BLaER1 (cell line): ENCODE measurements around the gene NIT1.
A peak's percentile ranks its signal among the peaks of the same experiment; 100 is the strongest.

ENCODE experiments used
- H3K27ac ChIP-seq: shearing (Covaris generic); formaldehyde crosslinking; 2 replicates; pipeline ENCODE4 v1.8.1; 2022
- H3K27me3 ChIP-seq: shearing (Covaris generic); formaldehyde crosslinking; 2 replicates; pipeline ENCODE4 v1.8.1; 2022
- H3K36me3 ChIP-seq: shearing (Covaris generic); formaldehyde crosslinking; 2 replicates; pipeline ENCODE4 v1.8.1; 2022
- H3K4me1 ChIP-seq: shearing (Covaris generic); formaldehyde crosslinking; 2 replicates; pipeline ENCODE4 v1.8.1; 2022
- H3K4me2 ChIP-seq: shearing (Covaris generic); formaldehyde crosslinking; 2 replicates; pipeline ENCODE4 v1.8.1; 2022
- H3K4me3 ChIP-seq: shearing (Covaris generic); formaldehyde crosslinking; 2 replicates; pipeline ENCODE4 v1.8.1; 2022
- H3K9ac ChIP-seq: shearing (Covaris generic); formaldehyde crosslinking; 2 replicates; pipeline ENCODE4 v1.8.1; 2022
- H3K9me3 ChIP-seq: shearing (Covaris generic); formaldehyde crosslinking; 2 replicates; pipeline ENCODE4 v1.8.1; 2022
- H4K20me1 ChIP-seq: shearing (Covaris generic); formaldehyde crosslinking; 2 replicates; pipeline ENCODE4 v1.8.1; 2022
- Cebpa-rat ChIP-seq: shearing (Covaris generic); IDR thresholded peaks from 2 replicates; pipeline ENCODE4 v1.8.1; 2022

The NIT1 gene

GRCh38 chr1:161161652-161162051, 43.7 kb downstream of the NIT1 start:
- peaks cover 36% of the 10 kb centered on the region for H3K4me1 ChIP-seq
- H3K4me3 ChIP-seq = no peak overlapping the region
- H3K4me2 ChIP-seq = no peak overlapping the region
- TF ChIP-seq Cebpa-rat = no peak
- H4K20me1 ChIP-seq = no peaks in the 10 kb centered on the region
- H3K27ac ChIP-seq = no peak overlapping the region
- H3K36me3 ChIP-seq = peaks cover 69% of the 10 kb centered on the region
- no peak overlapping the region for H3K9ac ChIP-seq
- no peaks in the 10 kb centered on the region for H3K27me3 ChIP-seq
- no peaks in the 10 kb centered on the region for H3K9me3 ChIP-seq

DNA sequence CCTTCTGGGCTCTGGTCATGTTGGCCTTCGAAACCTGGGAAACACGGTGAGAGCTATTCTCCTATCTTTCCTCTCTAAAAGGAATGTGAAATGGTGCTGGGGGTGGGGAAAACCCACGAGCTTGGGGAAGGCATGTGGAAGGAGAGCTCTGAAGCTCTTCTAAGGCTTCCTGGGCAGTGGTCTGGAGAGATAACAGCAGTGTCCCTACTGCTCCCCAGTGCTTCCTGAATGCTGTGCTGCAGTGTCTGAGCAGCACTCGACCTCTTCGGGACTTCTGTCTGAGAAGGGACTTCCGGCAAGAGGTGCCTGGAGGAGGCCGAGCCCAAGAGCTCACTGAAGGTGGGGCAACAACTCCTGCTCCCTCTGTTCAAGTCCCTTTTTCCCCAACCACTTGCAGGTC, 44.1 kb downstream of the NIT1 start:
- Histone ChIP-seq H3K4me1 (peaks cover 39% of the 10 kb centered on the region), H3K4me3 (no peak overlapping the region), H3K36me3 (peaks cover 65% of the 10 kb centered on the region), H3K27me3 (no peaks in the 10 kb centered on the region), H3K9ac (no peak overlapping the region), H4K20me1 (no peaks in the 10 kb centered on the region), H3K27ac (no peak overlapping the region), H3K9me3 (no peaks in the 10 kb centered on the region), H3K4me2 (no peak overlapping the region)
- TF ChIP-seq Cebpa-rat = no peak

DNA sequence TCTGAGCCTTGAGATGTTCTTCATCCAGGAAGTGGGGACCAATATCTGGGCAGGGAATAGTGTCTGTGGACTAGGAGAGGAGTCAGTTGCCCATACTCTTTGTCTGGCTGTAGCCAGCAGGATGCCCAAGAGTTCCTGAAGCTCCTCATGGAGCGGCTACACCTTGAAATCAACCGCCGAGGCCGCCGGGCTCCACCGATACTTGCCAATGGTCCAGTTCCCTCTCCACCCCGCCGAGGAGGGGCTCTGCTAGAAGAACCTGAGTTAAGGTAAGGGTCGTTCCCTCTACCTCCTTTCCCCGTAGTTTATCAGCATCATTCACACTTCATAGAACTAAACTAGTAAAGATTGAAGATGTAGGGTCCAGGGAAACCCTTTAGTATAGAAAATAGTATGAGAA, 44.9 kb downstream of the NIT1 start:
- Histone ChIP-seq H3K4me2 (no peak overlapping the region), H3K4me3 (no peak overlapping the region), H3K4me1 (peaks cover 47% of the 10 kb centered on the region), H3K27me3 (no peaks in the 10 kb centered on the region), H3K27ac (no peak overlapping the region), H4K20me1 (no peaks in the 10 kb centered on the region), H3K36me3 (peaks cover 57% of the 10 kb centered on the region), H3K9ac (0 out of 2 replicates have a peak overlapping the region, but pooled peaks have one; percentile 18), H3K9me3 (no peaks in the 10 kb centered on the region)
- no peak for TF ChIP-seq Cebpa-rat

DNA sequence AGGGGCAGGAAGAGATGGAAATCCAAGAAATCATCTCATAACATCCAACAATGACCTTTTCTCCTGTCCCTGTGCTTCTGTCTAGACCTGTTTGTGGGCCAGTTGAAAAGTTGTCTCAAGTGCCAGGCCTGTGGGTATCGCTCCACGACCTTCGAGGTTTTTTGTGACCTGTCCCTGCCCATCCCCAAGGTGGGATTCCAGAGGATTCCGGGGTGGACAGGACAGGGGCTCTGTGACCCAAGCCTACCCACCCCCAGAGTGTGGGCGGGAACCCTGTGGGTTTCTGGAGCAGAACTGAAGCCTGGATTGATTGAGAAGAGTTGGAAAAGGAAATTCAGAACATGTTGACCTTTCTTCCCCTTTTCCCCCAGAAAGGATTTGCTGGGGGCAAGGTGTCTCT, 45.9 kb downstream of the NIT1 start:
- no peaks in the 10 kb centered on the region for H4K20me1 ChIP-seq
- no peak for TF ChIP-seq Cebpa-rat
- peaks cover 44% of the 10 kb centered on the region for H3K4me1 ChIP-seq
- H3K36me3 ChIP-seq = peaks cover 49% of the 10 kb centered on the region
- no peak overlapping the region for H3K4me3 ChIP-seq
- H3K9me3 ChIP-seq = no peaks in the 10 kb centered on the region
- H3K27ac ChIP-seq = no peak overlapping the region
- H3K9ac ChIP-seq = no peak overlapping the region
- H3K27me3 ChIP-seq = no peaks in the 10 kb centered on the region
- H3K4me2 ChIP-seq = no peak overlapping the region

- Histone ChIP-seq H3K27ac (no peak overlapping the region; the same call in 1 of the 2 replicates), H3K4me2 (peak overlapping the region; percentile 99), H3K4me3 (peak overlapping the region; percentile 75), H3K27me3 (no peaks in the 10 kb centered on the region), H3K9ac (peak overlapping the region; percentile 79), H3K9me3 (no peaks in the 10 kb centered on the region), H4K20me1 (no peaks in the 10 kb centered on the region), H3K36me3 (peaks cover 58% of the 10 kb centered on the region), H3K4me1 (peaks cover 38% of the 10 kb centered on the region)
- no peak for TF ChIP-seq Cebpa-rat
Measured at GRCh38 chr1:161164901-161165610, 47.2 kb downstream of the NIT1 start.

DNA sequence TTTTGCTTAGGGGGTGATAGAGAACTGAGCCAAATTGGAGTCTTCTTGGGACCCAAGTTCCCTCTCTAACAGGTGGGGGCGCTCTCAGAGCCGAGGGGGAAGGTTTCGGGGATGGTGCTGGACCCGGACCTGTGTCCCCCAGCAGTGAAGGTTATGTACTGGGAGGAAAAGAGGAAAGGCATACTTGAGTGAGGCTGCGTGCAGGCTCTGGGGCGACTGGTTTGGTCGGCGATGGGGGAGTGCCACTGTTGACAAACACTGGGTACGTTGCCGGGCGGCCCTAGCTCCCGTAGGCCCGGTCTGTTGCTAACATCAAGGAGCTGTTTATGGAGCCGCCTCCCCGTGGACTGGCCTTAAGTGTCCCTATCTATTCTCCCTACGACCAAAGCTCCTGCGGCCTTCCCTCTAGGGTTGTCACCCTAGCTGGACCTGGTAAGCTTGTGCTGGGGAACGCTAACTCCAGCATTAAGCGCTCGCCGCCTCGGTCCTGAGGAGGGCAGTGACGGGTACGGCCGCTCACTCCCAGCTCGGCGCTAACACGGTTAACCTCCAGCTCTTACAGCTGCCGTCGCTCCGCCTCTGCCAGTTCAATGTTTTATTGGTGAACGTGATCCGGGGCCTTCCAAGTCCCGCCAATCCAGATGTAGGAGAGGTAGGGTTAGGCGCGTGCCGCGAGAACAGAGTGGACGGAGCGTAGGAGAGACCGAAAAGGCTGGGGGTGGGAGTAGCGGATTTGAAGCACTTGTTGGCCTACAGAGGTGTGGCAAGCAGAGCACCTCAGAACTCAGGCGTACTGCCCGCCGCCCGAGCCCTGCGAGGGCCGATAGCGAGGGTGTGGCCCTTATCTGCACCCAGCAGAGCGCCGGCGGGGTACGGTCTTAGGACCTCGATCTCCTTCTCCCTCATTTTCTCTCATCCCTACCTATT, 48.1 kb downstream of the NIT1 start, which contains the start of gene PPOX:
Gene PPOX (plus strand): TSS at position 685 of the 927 bp plus-strand sequence. CDS start 422 bp downstream, outside the sequence.
- H3K4me3 ChIP-seq = peak within 1 kb of the TSS; percentile 75
- H3K4me2 ChIP-seq = peak within 1 kb of the TSS; percentile 99
- no peaks in the 10 kb centered on the region for H3K9me3 ChIP-seq
- no peaks in the 10 kb centered on the region for H4K20me1 ChIP-seq
- no peak for TF ChIP-seq Cebpa-rat
- H3K9ac ChIP-seq = peak within 1 kb of the TSS; percentile 79
- H3K36me3 ChIP-seq = peaks cover 62% of the 10 kb centered on the region
- peak within 1 kb of the TSS; percentile 59 for H3K27ac ChIP-seq
- H3K27me3 ChIP-seq = no peaks in the 10 kb centered on the region
- H3K4me1 ChIP-seq = peaks cover 28% of the 10 kb centered on the region

- no peak for TF ChIP-seq Cebpa-rat
- Histone ChIP-seq H3K27ac (peak overlapping the region; percentile 59), H3K36me3 (peaks cover 63% of the 10 kb centered on the region), H3K27me3 (no peaks in the 10 kb centered on the region), H3K9ac (peak overlapping the region; percentile 79), H3K4me2 (peak overlapping the region; percentile 99), H4K20me1 (no peaks in the 10 kb centered on the region), H3K9me3 (no peaks in the 10 kb centered on the region), H3K4me1 (peaks cover 23% of the 10 kb centered on the region), H3K4me3 (peak overlapping the region; percentile 75)
Measured at GRCh38 chr1:161166669-161167548, 49.0 kb downstream of the NIT1 start.

DNA sequence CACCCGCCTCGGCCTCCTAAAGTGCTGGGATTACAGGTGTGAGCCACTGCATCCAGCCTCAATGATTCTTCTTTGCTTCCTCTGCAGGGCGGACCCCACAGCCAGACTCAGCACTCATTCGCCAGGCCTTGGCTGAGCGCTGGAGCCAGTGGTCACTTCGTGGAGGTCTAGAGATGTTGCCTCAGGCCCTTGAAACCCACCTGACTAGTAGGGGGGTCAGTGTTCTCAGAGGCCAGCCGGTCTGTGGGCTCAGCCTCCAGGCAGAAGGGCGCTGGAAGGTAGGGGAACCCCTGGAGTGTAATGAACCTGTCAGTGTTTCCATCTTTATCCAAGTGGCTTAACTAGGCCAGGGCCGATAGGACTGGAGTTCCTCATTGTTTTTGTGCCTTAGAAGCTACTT, 51.0 kb downstream of the NIT1 start:
- no peak overlapping the region for H3K27ac ChIP-seq
- TF ChIP-seq Cebpa-rat = no peak
- peaks cover 23% of the 10 kb centered on the region for H3K4me1 ChIP-seq
- H4K20me1 ChIP-seq = no peaks in the 10 kb centered on the region
- H3K4me3 ChIP-seq = no peak overlapping the region
- H3K9ac ChIP-seq = no peak overlapping the region
- peaks cover 63% of the 10 kb centered on the region for H3K36me3 ChIP-seq
- no peaks in the 10 kb centered on the region for H3K27me3 ChIP-seq
- H3K9me3 ChIP-seq = no peaks in the 10 kb centered on the region
- no peak overlapping the region for H3K4me2 ChIP-seq
